PC-3 (cell line): ENCODE data around the gene ZFYVE28.

Experiments used
- CTCF ChIP-seq: fragments of 300-600 bp; sonication (generic); conservative IDR thresholded peaks from 2 replicates; pipeline ENCODE4 v1.5.1; 2017; ENCODE audit warnings: antibody characterized with exemption, low read depth, mild to moderate bottlenecking, low read length
- EZH2 ChIP-seq: fragments of 300-600 bp; sonication (generic); IDR thresholded peaks from one replicate; pipeline ENCODE4 v1.6.1; 2017; ENCODE audit warnings: antibody characterized with exemption, mild to moderate bottlenecking, low read length; ENCODE audit not compliant: unreplicated experiment
- EZH2phosphoT487 ChIP-seq: fragments of 300-600 bp; sonication (generic); IDR thresholded peaks from 2 replicates; pipeline ENCODE4 v1.6.1; 2018; ENCODE audit warnings: mild to moderate bottlenecking, antibody characterized with exemption, low read length, borderline replicate concordance

GRCh38 chr4:2433609-2434350 lies 15.3 kb upstream of the ZFYVE28 start:
- no peak for TF ChIP-seq CTCF
- no peak for TF ChIP-seq EZH2phosphoT487
- TF ChIP-seq EZH2 = no peak
